Stimulated activated CD4-positive, alpha-beta T cell treated with anti-CD3 and anti-CD28 coated beads, TNF-alpha, amount 100 ng/mL, for 48 hours (primary cell): Measurements from ENCODE around the gene PLCD3.
"Not testable (repeated sequence)": the region's sequence is repeated elsewhere in the genome, so short reads cannot be mapped to it uniquely, and the experiment has no call there.

Experiments used
- DNase-seq, 3 donors: peaks; one replicate each; pipeline ENCODE4 v3.0.0-alpha.2; 2020; ENCODE audit warnings: low read depth in 3 of 3

Gene PLCD3

GRCh38 chr17:45135192-45135977, 3.1 kb upstream of the PLCD3 start, which contains the start of gene ACBD4:
Gene ACBD4, plus strand, starts transcription at chr17:45135687. Its CDS starts 458 bp downstream, at chr17:45136145.
- peak; percentile 93 to 97 (median 95) for DNase-seq

DNA sequence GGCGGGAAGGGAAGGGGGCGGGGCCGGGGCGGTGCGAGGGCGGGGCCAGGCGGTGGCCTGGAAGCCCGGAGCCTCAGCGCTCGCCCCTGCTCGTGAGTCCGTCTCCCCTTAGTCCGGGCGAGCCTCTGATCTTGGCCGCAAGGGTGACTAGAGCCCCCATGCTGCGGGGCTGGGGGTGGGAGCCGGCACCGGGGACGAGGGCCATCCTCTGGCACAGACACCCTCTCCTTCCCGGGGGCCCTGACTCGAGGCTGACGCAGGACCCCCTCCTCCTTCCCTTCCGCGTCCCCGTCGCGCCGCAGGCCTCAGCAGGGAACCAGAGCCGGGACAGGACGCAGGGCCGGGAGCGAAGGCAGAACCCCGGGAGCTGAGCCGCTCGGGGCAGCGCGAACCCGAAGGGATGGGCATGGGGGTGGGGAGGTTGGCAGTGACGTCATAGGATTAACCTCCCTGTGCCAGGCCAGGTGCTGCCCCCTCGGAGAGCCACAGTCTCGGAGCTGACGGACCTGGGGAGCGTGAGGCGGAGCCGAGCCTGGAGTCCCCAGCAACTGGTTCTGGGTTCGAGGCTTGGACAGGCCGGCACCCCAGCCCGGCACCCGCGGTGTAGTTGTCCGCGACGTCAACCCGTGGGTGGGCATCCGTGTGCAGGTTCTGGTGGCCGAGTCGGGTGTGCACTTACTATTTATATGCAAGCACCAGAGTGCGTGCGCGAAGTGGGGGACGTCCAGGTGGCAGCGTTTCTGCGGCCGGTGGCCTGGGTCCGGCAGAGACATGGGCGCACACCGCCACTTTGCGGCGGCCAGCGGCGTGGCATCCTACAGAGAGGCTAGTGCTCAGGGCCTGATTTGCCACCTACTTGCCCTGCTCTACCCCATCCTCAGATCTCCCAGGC, 503 bp upstream of the PLCD3 start:
- DNase-seq: peak in 2 of 3 donors; percentile 46 to 78

GRCh38 chr17:45131616-45132319, 547 bp downstream of the PLCD3 start:
- DNase-seq: peak in 2 of 3 donors; percentile 45 to 47

DNA sequence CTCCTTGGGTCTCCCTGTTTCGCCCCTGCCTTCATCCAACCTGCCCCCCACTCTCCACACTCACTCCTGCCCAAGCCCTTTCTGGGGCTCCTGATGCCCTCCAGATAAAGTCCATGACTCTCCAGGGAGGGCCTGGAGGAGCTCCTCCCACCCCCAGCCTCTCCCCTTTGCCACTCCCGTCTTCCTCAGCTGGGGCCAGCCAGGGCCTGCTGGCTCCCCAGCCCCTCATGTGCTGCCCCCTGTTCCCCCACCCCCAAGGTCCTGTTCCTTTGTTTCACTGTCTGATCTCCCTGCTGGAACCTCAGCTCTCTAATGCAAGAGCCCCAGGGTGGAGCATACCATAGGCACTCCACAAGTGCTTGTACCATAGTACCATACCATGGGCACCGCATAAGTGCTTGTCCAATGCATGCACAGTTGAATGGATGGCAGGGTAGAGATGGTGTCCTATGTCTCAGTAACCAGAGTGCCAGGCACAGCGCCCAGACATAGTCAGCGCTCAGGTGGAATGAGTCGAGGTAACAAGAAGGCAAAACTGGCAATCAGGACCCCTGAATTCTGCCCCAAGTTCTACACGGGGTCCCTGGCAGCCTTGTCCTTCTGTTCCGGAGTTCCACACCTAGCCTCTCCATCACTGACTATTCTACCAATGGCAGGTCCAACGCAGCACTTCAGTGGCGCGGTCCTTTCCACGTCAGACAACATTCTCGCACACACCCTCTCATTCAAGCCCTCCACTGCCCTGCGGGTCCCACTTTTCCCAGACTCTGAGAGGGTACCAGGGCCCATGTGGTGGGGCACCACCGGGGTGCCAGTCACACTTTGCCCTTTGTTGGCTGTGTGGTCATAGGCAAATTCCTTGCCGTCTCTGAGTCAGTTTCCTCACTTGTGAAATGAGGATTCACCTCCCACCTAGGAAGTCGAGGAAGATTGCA, 1.4 kb downstream of the PLCD3 start:
- no peak for DNase-seq

GRCh38 chr17:45129940-45130680, 2.2 kb downstream of the PLCD3 start:
- DNase-seq: no peak

GRCh38 chr17:45129426-45129939, 2.8 kb downstream of the PLCD3 start:
- DNase-seq: no peak

GRCh38 chr17:45128989-45129388, 3.3 kb downstream of the PLCD3 start:
- no peak for DNase-seq

DNA sequence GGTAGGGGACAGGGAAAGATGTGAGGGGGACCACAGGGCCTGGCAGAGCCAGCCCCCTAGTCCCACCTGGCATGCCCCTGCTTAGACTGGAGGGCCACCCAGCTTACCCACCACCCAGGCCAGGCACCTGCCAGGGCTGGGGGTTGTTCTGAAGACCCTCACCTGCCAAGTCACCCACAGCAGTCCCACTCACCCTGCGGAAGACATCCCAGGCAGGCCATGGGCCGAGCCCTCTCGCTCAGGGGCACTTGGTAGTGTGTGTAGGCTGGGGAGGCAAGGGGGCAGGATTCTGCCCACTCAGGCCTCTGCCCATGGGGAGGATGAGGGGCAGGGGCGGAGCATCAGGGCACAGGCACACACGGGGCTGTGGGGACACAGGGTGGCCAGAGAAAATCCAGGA, 4.0 kb downstream of the PLCD3 start:
- no peak for DNase-seq

DNA sequence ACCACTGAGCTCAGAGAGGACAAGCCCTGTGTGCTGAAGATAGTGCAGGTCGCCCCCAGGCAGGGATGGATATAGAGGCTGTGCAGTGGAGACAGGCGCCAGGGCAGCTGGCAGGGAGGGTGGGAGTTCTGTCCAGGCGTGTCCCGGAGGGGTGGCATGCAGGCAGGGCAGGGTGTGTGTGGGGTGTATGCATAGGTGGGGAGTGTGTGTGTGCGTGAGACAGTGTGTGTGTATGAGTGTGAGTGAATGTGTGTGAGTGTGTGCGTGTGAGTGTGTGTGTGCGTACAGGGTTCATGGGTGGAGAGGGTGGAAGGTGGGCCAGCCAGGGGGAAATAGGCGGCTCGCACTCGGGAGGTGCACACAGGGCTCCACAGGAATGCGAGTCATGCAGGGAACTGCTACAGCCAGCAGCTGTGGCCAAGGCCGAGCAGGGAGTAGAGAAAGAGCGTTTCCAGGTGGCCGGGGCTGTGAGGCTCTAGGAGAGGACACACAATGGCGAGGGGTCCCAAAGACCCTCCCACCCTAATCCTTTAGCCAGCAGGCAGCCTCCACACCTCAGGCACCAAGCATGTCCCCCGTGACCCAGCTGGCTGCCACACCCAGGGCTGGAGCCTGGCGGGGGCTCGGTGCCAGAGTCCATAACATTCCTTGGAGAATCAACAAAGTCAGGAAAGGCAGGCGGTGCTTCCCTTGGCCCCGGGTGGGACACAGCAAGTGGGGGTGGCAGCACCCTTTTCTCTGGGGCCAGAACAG, 4.6 kb downstream of the PLCD3 start:
- no peak for DNase-seq

- DNase-seq: no peak
Measured at GRCh38 chr17:45127207-45127547, 5.1 kb downstream of the PLCD3 start.

- DNase-seq: no peak
Measured at GRCh38 chr17:45125509-45125908, 6.8 kb downstream of the PLCD3 start.

- DNase-seq: not testable (repeated sequence)
Measured at GRCh38 chr17:45124797-45125122, 7.6 kb downstream of the PLCD3 start.

DNA sequence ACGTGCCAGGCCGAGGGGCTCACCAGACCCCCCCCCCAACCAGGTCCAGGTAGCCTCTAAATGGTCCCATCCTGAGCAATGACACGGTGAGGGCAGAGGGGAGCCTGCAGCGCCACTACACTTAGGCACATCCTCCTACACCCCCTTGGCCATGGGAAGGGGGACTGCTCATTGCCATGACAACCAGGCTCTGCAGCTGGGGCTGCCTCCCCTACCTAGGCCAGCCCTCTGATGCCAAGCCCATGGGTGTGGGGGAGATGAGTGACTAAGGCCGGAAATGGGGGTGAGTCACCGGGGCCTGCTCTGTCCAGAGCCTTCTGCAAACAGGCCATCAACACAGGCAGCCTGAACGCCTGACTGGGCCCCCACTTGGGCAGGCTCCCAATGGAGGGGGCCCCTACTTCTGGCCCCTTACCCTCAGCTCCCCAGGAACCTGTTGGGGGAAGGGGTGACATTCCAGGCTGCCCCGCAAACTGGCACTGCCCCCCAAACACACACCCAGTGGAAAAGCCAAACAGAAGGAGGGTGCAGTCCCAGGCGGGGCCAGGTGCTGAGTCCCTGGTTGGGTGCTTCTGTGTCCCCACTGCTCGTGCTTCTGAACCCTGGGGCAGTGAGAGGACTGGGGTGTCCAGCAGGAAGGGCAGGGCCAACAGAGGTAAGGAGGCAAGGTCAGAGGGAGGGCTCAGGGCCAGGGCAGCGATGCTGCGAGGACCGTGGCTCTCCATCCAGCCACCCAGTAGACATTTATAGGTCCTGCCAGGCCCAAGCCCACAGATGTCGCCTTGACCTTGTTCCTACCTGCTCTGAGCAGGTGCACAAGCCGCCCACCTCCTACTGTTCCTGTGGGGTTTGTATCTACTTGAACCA, 8.2 kb downstream of the PLCD3 start:
- no peak for DNase-seq

- DNase-seq: no peak
Measured at GRCh38 chr17:45123076-45123770, 9.1 kb downstream of the PLCD3 start.

DNA sequence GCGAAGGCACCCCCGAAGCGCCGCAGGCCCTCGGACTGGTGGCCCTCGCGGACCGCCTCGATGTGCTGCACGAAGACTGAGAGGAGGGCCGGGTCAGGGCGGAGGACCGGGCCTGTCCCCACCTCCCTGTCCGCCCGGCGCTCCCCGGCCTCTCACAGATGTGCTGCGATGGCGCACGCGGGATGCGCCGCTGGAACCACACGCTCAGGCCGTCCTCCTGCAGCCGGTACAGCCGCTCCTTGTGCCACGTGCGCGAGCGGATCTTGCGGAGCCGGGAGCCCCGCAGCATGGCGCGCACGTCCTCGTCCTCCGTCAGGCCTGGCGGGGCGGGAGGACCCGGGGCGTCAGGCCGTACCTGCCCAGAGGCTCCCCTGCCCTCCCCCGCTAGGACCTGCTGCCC, 11.3 kb downstream of the PLCD3 start:
- no peak for DNase-seq

GRCh38 chr17:45120558-45120957, 11.8 kb downstream of the PLCD3 start:
- no peak for DNase-seq

- DNase-seq: no peak
Measured at GRCh38 chr17:45119964-45120363, 12.4 kb downstream of the PLCD3 start.

DNA sequence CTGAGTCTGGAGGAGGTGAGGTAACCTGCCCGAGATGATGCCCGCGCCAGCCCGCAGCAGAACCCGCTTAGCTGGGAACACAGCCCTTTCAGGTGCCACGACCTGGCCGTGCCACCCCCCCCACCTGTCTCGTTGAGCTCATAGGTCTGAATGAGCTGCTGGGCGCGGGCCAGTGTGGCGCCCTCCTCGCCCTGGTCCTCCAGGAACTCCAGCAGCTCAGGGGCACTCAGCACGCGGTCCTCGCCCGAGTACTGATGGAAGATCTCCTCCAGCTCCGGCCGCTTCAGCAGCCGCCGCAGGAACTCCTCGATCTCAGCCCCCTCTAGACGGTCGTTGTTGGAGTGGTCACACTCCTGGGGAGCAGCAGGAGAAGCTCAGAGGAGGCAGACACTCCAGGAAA, 13.6 kb downstream of the PLCD3 start:
- no peak for DNase-seq
